DMS 273 (cell line): ENCODE data around the gene MAN1A2.
A peak's percentile ranks its signal among the peaks of the same experiment; 100 is the strongest.

Source experiments
- DNase-seq: peaks from one replicate; lab custom pipeline; 2025; ENCODE audit not compliant: unreplicated experiment; lab: John Stamatoyannopoulos, UW

Gene MAN1A2

DNA sequence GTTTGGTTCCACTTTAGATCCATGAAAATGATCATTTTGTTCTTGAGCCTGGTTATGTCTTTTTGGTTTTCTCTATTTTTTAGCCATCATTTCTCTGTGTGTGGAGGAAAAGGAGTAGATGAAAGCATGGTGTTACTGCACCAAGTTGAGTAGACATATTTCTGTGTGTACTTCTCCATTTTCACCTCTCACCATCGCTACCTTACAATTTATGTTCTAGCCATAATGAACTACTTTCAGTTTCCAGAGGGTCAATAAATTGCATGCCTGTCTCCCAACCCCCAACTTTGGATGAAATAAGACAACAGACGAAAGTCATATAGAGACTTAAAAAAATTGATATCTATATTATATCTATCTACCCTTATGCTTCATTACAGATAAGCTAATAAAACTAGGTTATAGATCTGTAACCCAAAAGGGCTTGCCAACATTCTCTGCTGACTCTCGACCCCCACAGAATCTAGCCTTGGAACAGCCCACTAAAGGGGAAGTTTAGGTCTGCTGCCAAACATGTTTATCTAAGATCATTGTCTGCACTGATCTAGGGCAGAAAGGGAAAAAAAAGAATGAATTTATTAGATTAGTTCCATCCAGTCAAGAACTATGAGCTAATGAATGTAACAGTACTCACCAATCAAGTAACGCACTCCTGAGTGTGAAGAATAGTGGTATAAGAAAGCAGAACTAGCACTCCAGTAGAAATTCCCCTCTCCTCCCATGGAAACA lies 7.5 kb upstream of the MAN1A2 start:
- DNase-seq, result no peak

DNA sequence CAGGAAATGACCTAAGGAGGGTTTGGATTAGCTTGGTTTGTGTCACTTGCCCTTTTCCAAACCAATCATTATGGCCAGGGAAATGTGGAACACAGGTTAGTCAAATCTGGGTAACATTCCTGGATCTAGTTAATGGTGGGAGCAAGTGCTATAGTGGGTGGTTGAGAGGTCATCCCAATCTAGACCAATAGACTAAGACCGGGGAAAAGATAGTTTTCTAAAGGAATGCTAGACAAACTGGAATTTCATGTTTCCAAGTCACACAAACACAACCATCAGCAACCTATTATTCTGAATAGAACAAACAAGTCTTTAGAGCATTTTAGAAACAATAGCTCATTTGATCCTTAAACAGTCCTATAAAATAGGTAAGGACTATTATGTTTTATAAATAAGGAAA lies 4.3 kb upstream of the MAN1A2 start:
- DNase-seq, result no peak

- no peak for DNase-seq
Measured at GRCh38 chr1:117363571-117364048, 3.6 kb upstream of the MAN1A2 start.

GRCh38 chr1:117364240-117364639 lies 3.0 kb upstream of the MAN1A2 start:
- no peak for DNase-seq

GRCh38 chr1:117365350-117366176 lies 1.7 kb upstream of the MAN1A2 start:
- peak; percentile 33 for DNase-seq

- peak; percentile 93 for DNase-seq
Measured at GRCh38 chr1:117366177-117367045, 838 bp upstream of the MAN1A2 start.

- DNase-seq, result peak; percentile 69
Measured at GRCh38 chr1:117368116-117369108, 1.2 kb downstream of the MAN1A2 start.

DNA sequence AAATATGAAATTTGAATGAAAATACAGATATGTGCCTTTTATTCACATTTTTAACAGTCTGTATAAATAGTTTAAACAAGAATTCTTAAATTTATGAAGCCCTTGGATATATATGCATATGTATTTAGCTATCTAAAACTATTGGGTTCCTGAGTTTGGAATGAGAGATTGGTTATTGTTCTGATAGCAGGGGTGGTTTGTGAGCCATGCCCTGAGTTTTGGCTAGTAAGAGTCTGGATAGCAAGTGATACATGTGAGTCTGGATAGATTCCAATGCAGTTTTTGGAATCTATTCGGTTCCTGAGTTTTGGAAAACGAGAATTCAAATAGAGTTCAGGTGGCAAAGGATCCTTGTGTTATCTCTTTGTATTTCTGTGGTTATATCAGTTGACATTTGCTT lies 2.8 kb downstream of the MAN1A2 start:
- peak; percentile 41 for DNase-seq

GRCh38 chr1:117370509-117370908 lies 3.3 kb downstream of the MAN1A2 start:
- no peak for DNase-seq

GRCh38 chr1:117371441-117372151 lies 4.3 kb downstream of the MAN1A2 start:
- DNase-seq, result peak; percentile 27

- no peak for DNase-seq
Measured at GRCh38 chr1:117372863-117373412, 5.7 kb downstream of the MAN1A2 start.

- DNase-seq, result no peak
Measured at GRCh38 chr1:117373932-117374331, 6.7 kb downstream of the MAN1A2 start.

DNA sequence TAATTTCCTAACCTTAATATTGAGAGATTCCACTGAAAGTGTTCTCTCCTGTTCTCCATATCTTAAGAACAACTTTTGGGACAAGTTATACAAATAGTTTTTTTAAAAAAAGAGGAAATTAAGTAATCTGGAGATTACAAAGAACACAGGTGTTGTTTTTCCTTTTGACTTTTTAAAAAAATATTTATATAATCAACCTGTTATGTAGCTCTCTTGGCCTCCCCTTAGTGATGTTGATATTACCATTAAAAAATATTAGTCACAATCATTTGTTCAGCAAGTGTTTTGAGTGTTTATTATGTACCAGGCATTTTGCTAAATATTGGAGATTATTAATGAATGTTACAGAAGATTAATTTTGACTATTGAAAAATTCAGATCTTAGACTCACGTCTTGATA lies 8.1 kb downstream of the MAN1A2 start:
- no peak for DNase-seq

DNA sequence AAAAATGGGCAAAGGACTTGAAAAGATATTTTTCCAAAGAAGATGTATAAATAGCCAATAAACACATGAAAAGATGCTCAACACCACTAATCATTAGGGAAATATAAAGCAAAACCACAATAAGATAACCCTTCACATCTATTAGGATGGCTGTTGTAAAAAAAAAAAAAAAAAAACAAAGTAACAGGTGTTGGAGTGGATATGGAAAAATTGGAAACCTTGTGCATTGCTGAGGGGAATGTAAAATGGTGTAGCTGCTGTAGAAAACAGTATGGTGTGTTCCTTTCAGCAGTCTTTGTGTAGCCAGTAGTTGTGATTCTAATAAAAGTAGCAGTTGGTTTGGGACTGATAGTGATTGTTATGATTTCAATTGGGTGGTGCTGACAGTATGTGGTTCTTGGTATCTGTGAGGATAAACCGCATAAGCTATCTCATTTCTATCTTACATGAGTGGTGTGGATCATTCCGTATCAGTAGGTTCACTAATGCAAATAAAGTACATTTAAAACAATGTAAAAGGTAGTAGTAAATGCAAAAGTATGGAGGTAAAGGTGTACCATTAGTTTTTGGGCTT lies 19.9 kb downstream of the MAN1A2 start:
- DNase-seq, result no peak

DNA sequence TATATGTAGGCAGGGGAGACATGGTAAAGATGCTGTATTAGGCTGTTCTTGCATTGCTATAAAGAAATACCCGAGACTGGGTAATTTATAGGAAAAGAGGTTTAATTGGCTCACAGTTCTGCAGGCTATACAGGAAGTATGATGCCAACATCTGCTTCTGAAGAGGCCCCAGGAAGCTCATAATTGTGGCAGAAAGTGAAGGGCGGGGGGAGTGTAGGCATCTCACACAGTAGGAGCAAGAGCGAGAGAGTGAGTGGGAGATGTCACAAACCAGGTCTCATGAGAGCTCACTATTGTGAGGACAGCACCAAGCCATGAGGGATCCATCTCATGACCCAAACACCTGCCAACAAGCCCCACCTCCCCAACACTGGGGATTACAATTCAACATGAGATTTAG lies 21.1 kb downstream of the MAN1A2 start:
- no peak for DNase-seq

- no peak for DNase-seq
Measured at GRCh38 chr1:117389284-117389683, 22.0 kb downstream of the MAN1A2 start.

GRCh38 chr1:117389779-117390178 lies 22.5 kb downstream of the MAN1A2 start:
- no peak for DNase-seq

GRCh38 chr1:117392771-117393170 lies 25.5 kb downstream of the MAN1A2 start:
- no peak for DNase-seq

- no peak for DNase-seq
Measured at GRCh38 chr1:117396074-117396473, 28.8 kb downstream of the MAN1A2 start.
